ENCODE measurements around the gene TENM4. TPM values are rescaled to one million over a fixed set of nuclear protein-coding genes. Genes with fewer than 3 reads are reported as not detected.

The TENM4 gene
- total and polyA plus RNA-seq, 10 of the 15 experiments (the other 5 are each of a cell fraction or from before 2014, with no cell fraction given): 0.03 to 0.12 (median 0.06) TPM; not detected in 7

DNA sequence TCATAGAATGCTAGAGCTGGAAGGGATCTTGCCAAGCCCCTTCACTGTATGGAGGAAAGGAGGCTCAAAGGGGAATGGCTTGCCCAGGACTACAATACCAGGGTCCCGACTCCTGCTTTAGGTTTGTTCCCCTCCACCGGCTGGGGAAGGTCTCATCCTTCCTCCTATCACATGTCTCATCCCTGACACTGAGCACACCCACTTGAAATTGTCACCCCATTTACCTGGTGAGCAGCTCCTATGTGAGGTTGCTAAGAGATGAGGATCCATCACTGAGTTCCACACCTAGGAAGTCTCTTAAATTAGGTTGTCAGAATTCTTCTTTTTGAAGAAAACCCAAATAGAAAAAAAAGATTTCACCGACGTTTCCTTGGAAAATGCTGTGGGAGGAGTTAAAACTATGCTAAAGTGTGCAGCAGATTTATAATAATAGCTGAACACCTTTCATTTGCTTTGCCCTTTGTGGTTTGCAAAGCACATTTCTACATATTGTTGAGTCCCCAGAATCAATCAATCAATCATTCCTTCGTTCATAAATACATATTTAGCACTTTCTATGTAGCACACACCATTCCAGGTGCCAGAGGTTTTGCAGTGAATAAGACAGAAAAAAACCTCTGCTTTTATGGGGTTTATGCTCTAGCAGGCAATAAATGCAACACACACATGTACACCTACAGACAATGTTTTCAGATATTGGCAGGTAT lies 91.7 kb downstream of the TENM4 start:
- BruUV-seq (replicated peaks): no TSS peak
- no peak overlapping the region for H3K9ac ChIP-seq (ENCODE audit: control insufficient read depth, insufficient read depth, low read length)
- no peak overlapping the region for H3K27ac ChIP-seq (ENCODE audit: control insufficient read depth, insufficient read depth)
- DNase-seq (ENCODE audit: low read depth, low spot score) (no peak), ATAC-seq (no peak), FAIRE-seq (no peak)
- intact Hi-C loops (cut with micrococcal nuclease; ENCODE audit: unreplicated experiment): no loop called here
- no peaks in the 10 kb centered on the region for H4K20me1 ChIP-seq (ENCODE audit: control insufficient read depth, insufficient read depth)
- H3K27me3 ChIP-seq (replicated peaks in 1 of 2; ENCODE audit: control insufficient read depth in 2 of 2, insufficient read depth in 2 of 2, low read length in 1 of 2): no peaks in the 10 kb centered on the region; a peak in 1 of 4 replicates
- H3K4me3 ChIP-seq: no peak overlapping the region
- TF ChIP-seq, protein P1, sequence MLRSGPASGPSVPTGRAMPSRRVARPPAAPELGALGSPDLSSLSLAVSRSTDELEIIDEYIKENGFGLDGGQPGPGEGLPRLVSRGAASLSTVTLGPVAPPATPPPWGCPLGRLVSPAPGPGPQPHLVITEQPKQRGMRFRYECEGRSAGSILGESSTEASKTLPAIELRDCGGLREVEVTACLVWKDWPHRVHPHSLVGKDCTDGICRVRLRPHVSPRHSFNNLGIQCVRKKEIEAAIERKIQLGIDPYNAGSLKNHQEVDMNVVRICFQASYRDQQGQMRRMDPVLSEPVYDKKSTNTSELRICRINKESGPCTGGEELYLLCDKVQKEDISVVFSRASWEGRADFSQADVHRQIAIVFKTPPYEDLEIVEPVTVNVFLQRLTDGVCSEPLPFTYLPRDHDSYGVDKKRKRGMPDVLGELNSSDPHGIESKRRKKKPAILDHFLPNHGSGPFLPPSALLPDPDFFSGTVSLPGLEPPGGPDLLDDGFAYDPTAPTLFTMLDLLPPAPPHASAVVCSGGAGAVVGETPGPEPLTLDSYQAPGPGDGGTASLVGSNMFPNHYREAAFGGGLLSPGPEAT (IDR thresholded peaks at IDR 0.05; ENCODE audit: low read depth): no peak
- in situ Hi-C loops (cut with MboI): no loop called here
- ChIA-PET RAD21 (ENCODE audit: unreplicated experiment) (no interaction called here), CTCF (no interaction called here), POLR2A (no interaction called here), SMC1A (ENCODE audit: uncharacterized antibody, unreplicated experiment) (interaction anchor here (1.1 kb wide), 1 partner anchor 52 kb away, joined by 3 read pairs; no protein-coding TSS in a partner anchor)
- H3K36me3 ChIP-seq (ENCODE audit: control insufficient read depth in 2 of 2, insufficient read depth in 2 of 2, low read length in 1 of 2): no peaks in the 10 kb centered on the region
- H3K4me2 ChIP-seq (ENCODE audit: control insufficient read depth, insufficient read depth): no peak overlapping the region
- H3K4me1 ChIP-seq (ENCODE audit: control insufficient read depth, insufficient read depth, low read length): no peaks in the 10 kb centered on the region
- no peak overlapping the region for H2AFZ ChIP-seq (ENCODE audit: control insufficient read depth, low read depth, low read length)
- H3K79me2 ChIP-seq (ENCODE audit: control insufficient read depth, insufficient read depth, low read length): no peaks in the 10 kb centered on the region
- H3K9me3 ChIP-seq (replicated peaks; ENCODE audit: control insufficient read depth, insufficient read depth, low read length): no peaks in the 10 kb centered on the region
- 15% methylated on average over 5 of the region's 5 CpGs for WGBS (ENCODE audit: insufficient coverage, insufficient replicate concordance, low lambda C conversion rate, missing lambda C conversion rate)

DNA sequence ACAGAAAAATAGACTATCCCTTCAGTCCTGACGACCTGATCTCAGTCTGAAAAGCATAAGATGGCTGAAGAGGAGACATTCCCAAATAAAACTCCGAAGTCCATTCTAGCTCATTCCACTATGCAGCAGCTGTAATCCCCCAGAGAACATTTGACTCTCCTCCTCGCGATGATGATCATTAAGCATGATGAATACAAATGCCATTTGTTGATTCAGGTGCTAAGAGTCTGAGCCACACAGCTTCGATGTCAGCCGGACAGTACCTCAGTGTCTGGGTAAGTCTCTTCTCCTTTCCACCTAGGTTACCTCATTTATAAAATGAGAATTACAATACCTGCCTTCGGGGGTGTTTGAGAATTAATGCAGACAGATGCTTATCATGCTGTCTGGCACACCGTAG lies 94.8 kb downstream of the TENM4 start:
- ChIA-PET CTCF (interaction anchor here (1.3 kb wide), 1 partner anchor 18 kb away, joined by 3 read pairs; no protein-coding TSS in a partner anchor), POLR2A (no interaction called here), SMC1A (ENCODE audit: uncharacterized antibody, unreplicated experiment) (interaction anchor here (0.7 to 1.1 kb wide), 3 partner anchors 12 to 16 kb away, joined by 3 to 4 read pairs (median 3); no protein-coding TSS in a partner anchor), RAD21 (ENCODE audit: unreplicated experiment) (no interaction called here)
- in situ Hi-C loops (cut with MboI): no loop called here
- DNase-seq (ENCODE audit: low read depth, low spot score): no peak
- BruUV-seq (replicated peaks): no TSS peak
- Histone ChIP-seq H3K9me3 (replicated peaks; ENCODE audit: control insufficient read depth, insufficient read depth, low read length) (no peaks in the 10 kb centered on the region), H3K79me2 (ENCODE audit: control insufficient read depth, insufficient read depth, low read length) (no peaks in the 10 kb centered on the region), H3K9ac (ENCODE audit: control insufficient read depth, insufficient read depth, low read length) (no peak overlapping the region), H3K4me3 (no peak overlapping the region), H3K4me2 (ENCODE audit: control insufficient read depth, insufficient read depth) (no peak overlapping the region), H2AFZ (ENCODE audit: control insufficient read depth, low read depth, low read length) (no peak overlapping the region), H3K27me3 (replicated peaks in 1 of 2; ENCODE audit: control insufficient read depth in 2 of 2, insufficient read depth in 2 of 2, low read length in 1 of 2) (no peaks in the 10 kb centered on the region; a peak in 1 of 4 replicates), H3K27ac (ENCODE audit: control insufficient read depth, insufficient read depth) (no peak overlapping the region), H3K36me3 (ENCODE audit: control insufficient read depth in 2 of 2, insufficient read depth in 2 of 2, low read length in 1 of 2) (no peaks in the 10 kb centered on the region), H3K4me1 (ENCODE audit: control insufficient read depth, insufficient read depth, low read length) (no peaks in the 10 kb centered on the region), H4K20me1 (ENCODE audit: control insufficient read depth, insufficient read depth) (no peaks in the 10 kb centered on the region)
- WGBS (ENCODE audit: insufficient coverage, insufficient replicate concordance, low lambda C conversion rate, missing lambda C conversion rate): 43% methylated on average over 8 of the region's 8 CpGs
- no peak for FAIRE-seq
- intact Hi-C loops (cut with micrococcal nuclease; ENCODE audit: unreplicated experiment): no loop called here
- ATAC-seq: no peak
- TF ChIP-seq SMAD1 (IDR thresholded peaks at IDR 0.05; ENCODE audit: low read depth, partially characterized antibody) (no peak), MYB (IDR thresholded peaks at IDR 0.05; ENCODE audit: borderline replicate concordance, low read depth, low read length) (no peak)
- TF ChIP-seq, protein P2, sequence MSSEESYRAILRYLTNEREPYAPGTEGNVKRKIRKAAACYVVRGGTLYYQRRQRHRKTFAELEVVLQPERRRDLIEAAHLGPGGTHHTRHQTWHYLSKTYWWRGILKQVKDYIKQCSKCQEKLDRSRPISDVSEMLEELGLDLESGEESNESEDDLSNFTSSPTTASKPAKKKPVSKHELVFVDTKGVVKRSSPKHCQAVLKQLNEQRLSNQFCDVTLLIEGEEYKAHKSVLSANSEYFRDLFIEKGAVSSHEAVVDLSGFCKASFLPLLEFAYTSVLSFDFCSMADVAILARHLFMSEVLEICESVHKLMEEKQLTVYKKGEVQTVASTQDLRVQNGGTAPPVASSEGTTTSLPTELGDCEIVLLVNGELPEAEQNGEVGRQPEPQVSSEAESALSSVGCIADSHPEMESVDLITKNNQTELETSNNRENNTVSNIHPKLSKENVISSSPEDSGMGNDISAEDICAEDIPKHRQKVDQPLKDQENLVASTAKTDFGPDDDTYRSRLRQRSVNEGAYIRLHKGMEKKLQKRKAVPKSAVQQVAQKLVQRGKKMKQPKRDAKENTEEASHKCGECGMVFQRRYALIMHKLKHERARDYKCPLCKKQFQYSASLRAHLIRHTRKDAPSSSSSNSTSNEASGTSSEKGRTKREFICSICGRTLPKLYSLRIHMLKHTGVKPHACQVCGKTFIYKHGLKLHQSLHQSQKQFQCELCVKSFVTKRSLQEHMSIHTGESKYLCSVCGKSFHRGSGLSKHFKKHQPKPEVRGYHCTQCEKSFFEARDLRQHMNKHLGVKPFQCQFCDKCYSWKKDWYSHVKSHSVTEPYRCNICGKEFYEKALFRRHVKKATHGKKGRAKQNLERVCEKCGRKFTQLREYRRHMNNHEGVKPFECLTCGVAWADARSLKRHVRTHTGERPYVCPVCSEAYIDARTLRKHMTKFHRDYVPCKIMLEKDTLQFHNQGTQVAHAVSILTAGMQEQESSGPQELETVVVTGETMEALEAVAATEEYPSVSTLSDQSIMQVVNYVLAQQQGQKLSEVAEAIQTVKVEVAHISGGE (CRISPR knock-in tag; IDR thresholded peaks at IDR 0.05): no peak
- TF ChIP-seq, protein P3, sequence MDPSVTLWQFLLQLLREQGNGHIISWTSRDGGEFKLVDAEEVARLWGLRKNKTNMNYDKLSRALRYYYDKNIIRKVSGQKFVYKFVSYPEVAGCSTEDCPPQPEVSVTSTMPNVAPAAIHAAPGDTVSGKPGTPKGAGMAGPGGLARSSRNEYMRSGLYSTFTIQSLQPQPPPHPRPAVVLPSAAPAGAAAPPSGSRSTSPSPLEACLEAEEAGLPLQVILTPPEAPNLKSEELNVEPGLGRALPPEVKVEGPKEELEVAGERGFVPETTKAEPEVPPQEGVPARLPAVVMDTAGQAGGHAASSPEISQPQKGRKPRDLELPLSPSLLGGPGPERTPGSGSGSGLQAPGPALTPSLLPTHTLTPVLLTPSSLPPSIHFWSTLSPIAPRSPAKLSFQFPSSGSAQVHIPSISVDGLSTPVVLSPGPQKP (IDR thresholded peaks at IDR 0.05; ENCODE audit: low read depth, low read length): no peak
- TF ChIP-seq, protein P4, sequence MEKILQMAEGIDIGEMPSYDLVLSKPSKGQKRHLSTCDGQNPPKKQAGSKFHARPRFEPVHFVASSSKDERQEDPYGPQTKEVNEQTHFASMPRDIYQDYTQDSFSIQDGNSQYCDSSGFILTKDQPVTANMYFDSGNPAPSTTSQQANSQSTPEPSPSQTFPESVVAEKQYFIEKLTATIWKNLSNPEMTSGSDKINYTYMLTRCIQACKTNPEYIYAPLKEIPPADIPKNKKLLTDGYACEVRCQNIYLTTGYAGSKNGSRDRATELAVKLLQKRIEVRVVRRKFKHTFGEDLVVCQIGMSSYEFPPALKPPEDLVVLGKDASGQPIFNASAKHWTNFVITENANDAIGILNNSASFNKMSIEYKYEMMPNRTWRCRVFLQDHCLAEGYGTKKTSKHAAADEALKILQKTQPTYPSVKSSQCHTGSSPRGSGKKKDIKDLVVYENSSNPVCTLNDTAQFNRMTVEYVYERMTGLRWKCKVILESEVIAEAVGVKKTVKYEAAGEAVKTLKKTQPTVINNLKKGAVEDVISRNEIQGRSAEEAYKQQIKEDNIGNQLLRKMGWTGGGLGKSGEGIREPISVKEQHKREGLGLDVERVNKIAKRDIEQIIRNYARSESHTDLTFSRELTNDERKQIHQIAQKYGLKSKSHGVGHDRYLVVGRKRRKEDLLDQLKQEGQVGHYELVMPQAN (conservative IDR thresholded peaks at IDR 0.05): no peak
